Upper lobe of left lung (tissue), 4 donors: ENCODE measurements around the gene TENM4.

Source experiments
- CTCF ChIP-seq, 6 experiments: fragments of 450-650 bp in 4 of 6; fragments of 200-600 bp in 2 of 6; sonication (generic) in 2 of 6; IDR thresholded peaks; one replicate each; pipeline ENCODE4 v1.5.1; 2016 to 2019; ENCODE audit warnings: antibody characterized with exemption in 6 of 6
- EP300 ChIP-seq, 4 donors: sonication (generic); formaldehyde crosslinking; IDR thresholded peaks; one replicate each; pipeline ENCODE4 v1.5.1; 2017; ENCODE audit warnings: antibody characterized with exemption in 4 of 4, control low read depth in 2 of 4
- POLR2A ChIP-seq, 4 donors: fragments of 450-650 bp; IDR thresholded peaks; one replicate each; pipeline ENCODE4 v1.5.1; 2016 to 2017; ENCODE audit warnings: antibody characterized with exemption in 4 of 4, mild to moderate bottlenecking in 2 of 4

DNA sequence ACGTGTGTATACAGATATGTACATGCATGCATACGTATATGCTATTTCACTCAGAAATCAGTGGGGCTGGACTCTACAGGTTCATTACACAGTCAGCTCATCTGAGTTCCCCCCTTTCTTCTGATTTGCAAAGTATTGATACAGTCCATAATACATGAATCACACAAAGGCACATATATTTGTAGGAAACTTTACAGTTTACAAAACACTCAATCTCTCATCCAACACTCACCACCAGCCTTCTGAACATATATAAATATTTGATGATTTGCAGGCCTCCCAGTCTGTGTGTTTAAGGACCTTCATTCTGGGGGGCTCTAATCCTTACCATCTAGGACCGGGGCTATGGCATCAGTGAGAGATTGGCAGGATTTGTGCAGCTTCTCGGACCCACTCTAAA is 293.8 kb downstream of the TENM4 start:
- TF ChIP-seq CTCF (IDR thresholded peaks at IDR 0.05) (no peak), POLR2A (IDR thresholded peaks at IDR 0.05) (no peak), EP300 (IDR thresholded peaks at IDR 0.05) (no peak)
